Peyer's patch (tissue), 4 donors: Measurements from ENCODE around the gene UBE3C. TPM values are rescaled to one million over a fixed set of nuclear protein-coding genes. Genes with fewer than 3 reads are reported as not detected.
A peak's percentile ranks its signal among the peaks of the same experiment; 100 is the strongest.

Experiments used
- DNase-seq, 3 donors: peaks; one replicate each; pipeline ENCODE4 v3.0.0-alpha.2; 2017 to 2019
- H3K27ac ChIP-seq, 4 donors: fragments of 200-600 bp; sonication (generic); one replicate each; pipeline ENCODE4 v1.5.1; 2016 to 2019
- H3K27me3 ChIP-seq, 2 donors: fragments of 200-600 bp; sonication (generic); one replicate each; pipeline ENCODE4 v1.5.1; 2019
- H3K36me3 ChIP-seq, 3 donors: fragments of 200-600 bp; sonication (generic); one replicate each; pipeline ENCODE4 v1.5.1; 2016 to 2019
- H3K4me1 ChIP-seq, 4 donors: fragments of 200-600 bp; sonication (generic); one replicate each; pipeline ENCODE4 v1.5.1; 2016 to 2019
- H3K4me3 ChIP-seq, 4 donors: fragments of 200-600 bp; sonication (generic); 1 replicate in 3 of 4; 2 replicates in 1 of 4; pipeline ENCODE4 v1.5.1; 2016 to 2019; ENCODE audit warnings: mild to moderate bottlenecking in 1 of 4
- H3K9me3 ChIP-seq, 4 donors: fragments of 200-600 bp; sonication (generic); one replicate each; pipeline ENCODE4 v1.5.1; 2016 to 2019; ENCODE audit warnings: mild to moderate bottlenecking in 1 of 4
- POLR2A ChIP-seq, 2 donors: fragments of 450-650 bp; IDR thresholded peaks; one replicate each; pipeline ENCODE4 v1.5.1; 2017; ENCODE audit warnings: antibody characterized with exemption in 2 of 2, mild to moderate bottlenecking in 2 of 2, moderate library complexity in 2 of 2
- total RNA-seq, 4 donors: library from RNA; depleted of rRNA; stranded (reverse); fragments of >200 nt; gene quantifications; one replicate each; pipeline ENCODE4 v1.1.0, GENCODE V29; 2016
- TF ChIP-seq, protein P1 (sequence below), 6 experiments: fragments of 450-650 bp in 4 of 6; fragments of 200-600 bp in 2 of 6; sonication (generic) in 1 of 6; IDR thresholded peaks; one replicate each; pipeline ENCODE4 v1.5.1; 2017 to 2019; ENCODE audit warnings: antibody characterized with exemption in 6 of 6, mild to moderate bottlenecking in 3 of 6, moderate library complexity in 1 of 6

The UBE3C gene
- total RNA-seq, 4 donors from 2014 or later, result 76.4 to 106 (median 101) TPM

DNA sequence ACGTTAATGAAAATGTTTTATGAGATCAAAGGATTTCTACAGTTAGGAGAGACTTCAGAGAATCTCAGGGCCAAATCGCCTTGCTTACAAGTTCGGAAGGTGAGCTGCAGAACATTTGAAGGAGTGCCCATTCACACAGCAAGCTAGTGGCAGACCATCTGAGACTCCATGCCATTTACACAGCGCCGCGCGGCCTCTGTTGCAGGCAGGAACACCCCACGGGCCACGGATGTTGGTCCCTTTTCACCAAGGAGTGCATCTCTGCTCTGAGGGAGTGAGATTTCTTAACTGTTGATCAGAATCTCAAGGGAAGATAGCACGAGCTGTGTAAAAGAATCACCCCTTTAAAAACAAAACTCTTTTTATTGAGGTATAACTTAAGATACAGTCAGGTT lies 1.8 kb downstream of the UBE3C start:
- peak overlapping the region in 2 of 4 donors; percentile 81 to 96 for H3K4me3 ChIP-seq

DNA sequence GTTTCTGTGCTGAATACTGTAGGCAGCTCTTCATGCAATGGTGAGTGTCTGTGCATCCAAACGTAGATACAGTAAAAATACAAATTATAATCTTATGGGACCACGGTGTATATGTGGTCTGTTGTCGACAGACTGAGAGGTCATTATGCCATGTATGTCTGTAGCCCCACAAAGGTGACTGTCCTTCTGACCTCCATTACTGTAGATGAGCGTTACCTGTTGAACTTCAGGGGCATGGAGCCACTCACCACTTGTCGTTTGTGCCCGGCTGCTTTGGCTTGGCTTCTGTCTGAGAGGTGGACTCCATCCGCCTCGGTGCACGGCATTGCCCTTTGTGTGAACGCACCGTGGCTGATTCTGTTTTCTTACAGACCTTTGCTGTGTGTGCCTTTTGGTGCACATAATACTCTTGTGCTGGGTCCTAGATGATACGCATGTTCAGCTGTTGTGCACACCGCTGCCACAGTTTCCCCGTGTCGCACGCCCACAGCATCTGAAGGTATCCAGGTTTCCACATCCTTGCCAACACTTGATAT lies 2.9 kb downstream of the UBE3C start:
- H3K4me3 ChIP-seq, result no peak overlapping the region
- no peaks in the 10 kb centered on the region for H3K9me3 ChIP-seq
- H3K27ac ChIP-seq, result no peak overlapping the region
- no peaks in the 10 kb centered on the region for H3K27me3 ChIP-seq
- peaks cover 0 to 10% (median 0%) of the 10 kb centered on the region in 3 donors for H3K36me3 ChIP-seq
- TF ChIP-seq POLR2A (IDR thresholded peaks at IDR 0.05), result no peak
- TF ChIP-seq, protein P1, sequence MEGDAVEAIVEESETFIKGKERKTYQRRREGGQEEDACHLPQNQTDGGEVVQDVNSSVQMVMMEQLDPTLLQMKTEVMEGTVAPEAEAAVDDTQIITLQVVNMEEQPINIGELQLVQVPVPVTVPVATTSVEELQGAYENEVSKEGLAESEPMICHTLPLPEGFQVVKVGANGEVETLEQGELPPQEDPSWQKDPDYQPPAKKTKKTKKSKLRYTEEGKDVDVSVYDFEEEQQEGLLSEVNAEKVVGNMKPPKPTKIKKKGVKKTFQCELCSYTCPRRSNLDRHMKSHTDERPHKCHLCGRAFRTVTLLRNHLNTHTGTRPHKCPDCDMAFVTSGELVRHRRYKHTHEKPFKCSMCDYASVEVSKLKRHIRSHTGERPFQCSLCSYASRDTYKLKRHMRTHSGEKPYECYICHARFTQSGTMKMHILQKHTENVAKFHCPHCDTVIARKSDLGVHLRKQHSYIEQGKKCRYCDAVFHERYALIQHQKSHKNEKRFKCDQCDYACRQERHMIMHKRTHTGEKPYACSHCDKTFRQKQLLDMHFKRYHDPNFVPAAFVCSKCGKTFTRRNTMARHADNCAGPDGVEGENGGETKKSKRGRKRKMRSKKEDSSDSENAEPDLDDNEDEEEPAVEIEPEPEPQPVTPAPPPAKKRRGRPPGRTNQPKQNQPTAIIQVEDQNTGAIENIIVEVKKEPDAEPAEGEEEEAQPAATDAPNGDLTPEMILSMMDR (IDR thresholded peaks at IDR 0.05), result no peak
- H3K4me1 ChIP-seq, result peaks cover 6 to 22% (median 13%) of the 10 kb centered on the region in 4 donors
- DNase-seq, result no peak

More for the DNA sequence above, 1.8 kb downstream of the UBE3C start:
- Histone ChIP-seq H3K4me1 (peaks cover 6 to 22% (median 13%) of the 10 kb centered on the region in 4 donors), H3K9me3 (no peaks in the 10 kb centered on the region), H3K36me3 (peaks cover 0 to 10% (median 0%) of the 10 kb centered on the region in 3 donors), H3K27me3 (no peaks in the 10 kb centered on the region), H3K27ac (peak overlapping the region in 1 of 4 donors; percentile 100)
- no peak for TF ChIP-seq POLR2A (IDR thresholded peaks at IDR 0.05)
- TF ChIP-seq, protein P1 (IDR thresholded peaks at IDR 0.05), result no peak
- DNase-seq, result no peak

DNA sequence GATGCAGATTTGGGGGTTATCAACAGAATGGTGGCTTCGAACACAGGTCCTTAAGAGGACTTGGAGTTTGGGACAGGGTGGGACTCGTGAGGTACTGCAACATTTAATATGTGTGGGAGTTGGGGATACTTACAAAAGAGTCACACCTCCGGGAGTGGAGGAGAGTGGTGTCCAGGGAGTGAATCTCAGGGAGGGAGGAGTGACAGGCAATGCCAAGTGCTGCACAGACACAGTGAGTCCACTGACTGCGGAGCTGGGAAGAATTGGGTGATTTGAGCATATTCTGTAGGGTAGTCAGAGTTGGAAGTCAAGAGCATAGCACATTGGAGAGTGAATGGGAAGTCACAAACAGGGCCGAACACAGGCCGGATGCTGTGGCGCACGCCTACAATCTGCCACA lies 5.1 kb downstream of the UBE3C start:
- TF ChIP-seq, protein P1 (IDR thresholded peaks at IDR 0.05), result no peak
- TF ChIP-seq POLR2A (IDR thresholded peaks at IDR 0.05), result no peak
- Histone ChIP-seq H3K27me3 (no peaks in the 10 kb centered on the region), H3K4me3 (no peak overlapping the region), H3K36me3 (peaks cover 0 to 10% (median 0%) of the 10 kb centered on the region in 3 donors), H3K9me3 (no peaks in the 10 kb centered on the region), H3K27ac (no peak overlapping the region), H3K4me1 (peaks cover 6 to 22% (median 13%) of the 10 kb centered on the region in 4 donors)
- DNase-seq, result no peak

DNA sequence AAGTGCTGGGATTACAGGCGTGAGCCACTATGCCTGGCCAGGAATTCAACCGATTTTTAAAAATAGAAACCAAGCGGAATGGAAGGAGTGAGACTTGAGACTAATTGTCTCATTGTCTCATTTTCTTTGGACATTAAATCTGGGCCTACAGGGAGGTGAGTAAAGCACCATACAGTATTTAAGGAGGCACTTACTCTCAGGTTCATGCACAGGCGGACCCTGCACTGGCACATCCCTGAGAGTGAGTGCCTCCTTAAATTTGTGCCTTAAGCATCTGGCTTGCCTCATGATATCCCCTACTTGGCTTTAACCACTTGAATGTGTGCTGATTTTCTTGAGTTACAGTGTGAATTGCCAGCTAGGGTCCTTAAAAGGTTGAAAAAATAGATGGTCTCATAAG lies 10.6 kb downstream of the UBE3C start:
- no peak overlapping the region for H3K27ac ChIP-seq
- no peak overlapping the region for H3K4me3 ChIP-seq
- no peaks in the 10 kb centered on the region for H3K9me3 ChIP-seq
- H3K27me3 ChIP-seq, result no peaks in the 10 kb centered on the region
- H3K4me1 ChIP-seq, result no peaks in the 10 kb centered on the region
- DNase-seq, result no peak
- TF ChIP-seq, protein P1 (IDR thresholded peaks at IDR 0.05), result no peak
- no peak for TF ChIP-seq POLR2A (IDR thresholded peaks at IDR 0.05)
- no peaks in the 10 kb centered on the region for H3K36me3 ChIP-seq

DNA sequence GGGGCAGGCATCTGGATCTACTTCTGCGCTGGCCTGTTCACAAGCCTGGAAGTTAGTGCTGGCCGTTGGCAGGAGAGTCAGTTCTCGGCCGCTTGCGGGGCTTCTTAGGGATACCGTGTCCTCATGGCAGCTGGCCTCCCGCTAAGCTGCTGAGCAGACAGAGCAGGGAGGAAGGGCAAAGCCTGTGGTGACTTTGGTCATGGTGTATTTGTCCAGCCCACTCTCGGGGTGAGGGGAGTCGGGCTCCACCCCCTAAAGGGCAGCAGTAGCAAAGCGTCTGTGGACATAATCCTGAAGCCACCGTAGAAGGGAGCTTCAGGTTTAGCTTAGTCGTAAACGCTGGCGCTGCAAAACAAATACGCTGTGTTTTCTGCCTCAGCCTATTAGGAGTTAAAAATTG lies 12.2 kb downstream of the UBE3C start:
- Histone ChIP-seq H3K36me3 (peaks cover 0 to 2% (median 0%) of the 10 kb centered on the region in 3 donors), H3K4me3 (no peak overlapping the region), H3K27ac (no peak overlapping the region), H3K9me3 (no peaks in the 10 kb centered on the region), H3K27me3 (no peaks in the 10 kb centered on the region), H3K4me1 (no peaks in the 10 kb centered on the region)
- no peak for DNase-seq
- TF ChIP-seq, protein P1 (IDR thresholded peaks at IDR 0.05), result no peak
- no peak for TF ChIP-seq POLR2A (IDR thresholded peaks at IDR 0.05)
